HepG2 (cell line): ENCODE results near the gene TCAP. TPM values are rescaled to one million over a fixed set of nuclear protein-coding genes. Genes with fewer than 3 reads are reported as not detected.

Experiments used
- FOXC1 ChIP-seq: sonication (generic); formaldehyde crosslinking; IDR thresholded peaks from 2 replicates; pipeline ENCODE4 v1.8.0; 2022; ENCODE audit warnings: mild to moderate bottlenecking, missing genetic modification reagents, borderline replicate concordance
- KLF9 ChIP-seq: IDR thresholded peaks from 2 replicates; pipeline ENCODE4 v1.6.1; 2016; ENCODE audit warnings: low read depth
- KMT2A ChIP-seq: sonication (generic); formaldehyde crosslinking; IDR thresholded peaks from 2 replicates; pipeline ENCODE4 v1.4.0; 2020; ENCODE audit warnings: missing genetic modification reagents
- MAFK ChIP-seq, 2 experiments: IDR thresholded peaks in 1 of 2; conservative IDR thresholded peaks in 1 of 2; 2 replicates each; pipeline ENCODE4 v1.6.1; 2011; ENCODE audit warnings: improper control_type of control experiment in 2 of 2, low read length in 2 of 2
- PCBP2 ChIP-seq: fragments of 200-400 bp; formaldehyde crosslinking; optimal IDR thresholded peaks from 2 replicates; pipeline ENCODE3; 2018; ENCODE audit warnings: low read length, low read depth; ENCODE audit not compliant: poor library complexity, severe bottlenecking
- REPIN1 ChIP-seq: sonication (generic); formaldehyde crosslinking; IDR thresholded peaks from 2 replicates; pipeline ENCODE4 v1.8.0; 2022; ENCODE audit warnings: missing genetic modification reagents, low read depth, mild to moderate bottlenecking, borderline replicate concordance
- SUZ12 ChIP-seq: fragments of 150-350 bp; IDR thresholded peaks from 2 replicates; pipeline ENCODE4 v1.6.1; 2014; ENCODE audit warnings: low read depth, low read length
- TARDBP ChIP-seq: sonication (generic); formaldehyde crosslinking; IDR thresholded peaks from 2 replicates; pipeline ENCODE4 v1.8.0; 2022; ENCODE audit warnings: mild to moderate bottlenecking, missing genetic modification reagents
- TEAD2 ChIP-seq: sonication (generic); formaldehyde crosslinking; IDR thresholded peaks from 2 replicates; pipeline ENCODE4 v1.9.0; 2021; ENCODE audit warnings: missing genetic modification reagents
- THYN1 ChIP-seq: sonication (generic); formaldehyde crosslinking; IDR thresholded peaks from 2 replicates; pipeline ENCODE4 v1.8.1; 2023; ENCODE audit warnings: low read depth, mild to moderate bottlenecking, moderate library complexity, missing genetic modification reagents, borderline replicate concordance
- U2AF2 ChIP-seq: fragments of 200-400 bp; formaldehyde crosslinking; IDR thresholded peaks from 2 replicates; pipeline ENCODE4 v1.6.1; 2017; ENCODE audit warnings: low read depth, mild to moderate bottlenecking, low read length
- ZFAT ChIP-seq: sonication (generic); formaldehyde crosslinking; conservative IDR thresholded peaks from 2 replicates; pipeline ENCODE4 v1.8.1; 2023; ENCODE audit warnings: missing genetic modification reagents, inconsistent platforms
- ZNF329 ChIP-seq: sonication (generic); formaldehyde crosslinking; IDR thresholded peaks from 2 replicates; pipeline ENCODE4 v1.9.0; 2021; ENCODE audit warnings: low read depth, mild to moderate bottlenecking, missing genetic modification reagents
- ZNF337 ChIP-seq: sonication (generic); formaldehyde crosslinking; IDR thresholded peaks from 2 replicates; pipeline ENCODE4 v1.5.1; 2020; ENCODE audit warnings: missing genetic modification reagents, low read depth, mild to moderate bottlenecking, borderline replicate concordance
- ZNF672 ChIP-seq: sonication (generic); formaldehyde crosslinking; IDR thresholded peaks from 2 replicates; pipeline ENCODE4 v1.8.1; 2022; ENCODE audit warnings: missing genetic modification reagents
- ZNF761 ChIP-seq: sonication (generic); formaldehyde crosslinking; conservative IDR thresholded peaks from 2 replicates; pipeline ENCODE4 v1.4.0; 2020; ENCODE audit warnings: mild to moderate bottlenecking, missing genetic modification reagents
- ZNF775 ChIP-seq: sonication (generic); formaldehyde crosslinking; IDR thresholded peaks from 2 replicates; pipeline ENCODE4 v1.4.0; 2020; ENCODE audit warnings: missing genetic modification reagents, mild to moderate bottlenecking, moderate library complexity, borderline replicate concordance
- ZSCAN21 ChIP-seq: sonication (generic); formaldehyde crosslinking; IDR thresholded peaks from 2 replicates; pipeline ENCODE4 v1.8.0; 2022; ENCODE audit warnings: mild to moderate bottlenecking, missing genetic modification reagents, moderate library complexity, borderline replicate concordance
- ZSCAN29 ChIP-seq: sonication (generic); formaldehyde crosslinking; conservative IDR thresholded peaks from 2 replicates; pipeline ENCODE4 v1.4.0; 2020; ENCODE audit warnings: mild to moderate bottlenecking, missing genetic modification reagents
- ZSCAN31 ChIP-seq: sonication (generic); formaldehyde crosslinking; IDR thresholded peaks from 2 replicates; pipeline ENCODE4 v1.5.0; 2020; ENCODE audit warnings: low read depth, mild to moderate bottlenecking, missing genetic modification reagents
- polyA plus RNA-seq, 8 experiments: library from polyadenylated mRNA; depleted of rRNA in 3 of 8; stranded (reverse) in 7 of 8; unstranded in 1 of 8; fragments of >200 nt; fragmentation: Illumina TruSeq in 4 of 8; extraction: Trizol in 4 of 8; gene quantifications; 2 replicates each; pipeline versions ENCODE4 v1.2.1 to v1.2.3, GENCODE V29; 2011 to 2016; ENCODE audit warnings: low read depth in 4 of 8, missing spikeins in 1 of 8, mixed read lengths in 1 of 8; ENCODE audit not compliant: insufficient read depth in 1 of 8
- total RNA-seq, 5 experiments: library from RNA; depleted of rRNA; stranded (reverse); fragments of >200 nt; fragmentation: Illumina TruSeq; extraction: Trizol; gene quantifications; 2 replicates each; pipeline ENCODE4 v1.2.3, GENCODE V29; 2016; ENCODE audit warnings: low read depth in 1 of 5
- TF ChIP-seq, protein P1 (sequence below): sonication (generic); formaldehyde crosslinking; conservative IDR thresholded peaks from 2 replicates; pipeline ENCODE4 v1.4.0; 2020; ENCODE audit warnings: missing genetic modification reagents
- TF ChIP-seq, protein P2 (sequence below): sonication (generic); formaldehyde crosslinking; IDR thresholded peaks from 2 replicates; pipeline ENCODE4 v1.4.0; 2020; ENCODE audit warnings: missing genetic modification reagents, mild to moderate bottlenecking, borderline replicate concordance
- TF ChIP-seq, protein P3 (sequence below): sonication (generic); formaldehyde crosslinking; conservative IDR thresholded peaks from 2 replicates; pipeline ENCODE4 v1.8.0; 2022; ENCODE audit warnings: low read depth, missing genetic modification reagents
- TF ChIP-seq, protein P4 (sequence below): sonication (generic); formaldehyde crosslinking; IDR thresholded peaks from 2 replicates; pipeline ENCODE4 v1.4.0; 2020; ENCODE audit warnings: missing genetic modification reagents

TCAP gene
- total and polyA plus RNA-seq, 2 of the 13 experiments (the other 11 are each of a cell fraction or from before 2014, with no cell fraction given) = 0.24 to 0.65 TPM

DNA sequence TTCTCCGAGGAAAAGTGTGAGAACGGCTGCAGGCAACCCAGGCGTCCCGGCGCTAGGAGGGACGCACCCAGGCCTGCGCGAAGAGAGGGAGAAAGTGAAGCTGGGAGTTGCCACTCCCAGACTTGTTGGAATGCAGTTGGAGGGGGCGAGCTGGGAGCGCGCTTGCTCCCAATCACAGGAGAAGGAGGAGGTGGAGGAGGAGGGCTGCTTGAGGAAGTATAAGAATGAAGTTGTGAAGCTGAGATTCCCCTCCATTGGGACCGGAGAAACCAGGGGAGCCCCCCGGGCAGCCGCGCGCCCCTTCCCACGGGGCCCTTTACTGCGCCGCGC is 34.6 kb downstream of the TCAP start, which contains the start of gene ERBB2 (continued):
- TF ChIP-seq ZNF329 (no peak), U2AF2 (no peak), ZSCAN21 (CRISPR knock-in tag) (no peak), ZNF672 (no peak), SUZ12 (no peak), TARDBP (peak; percentile 28; the same call in 1 of the 2 replicates), ZSCAN31 (CRISPR knock-in tag) (no peak; the same call in 1 of the 2 replicates), MAFK (conservative IDR thresholded peaks at IDR 0.05 in 1 of 2, IDR thresholded peaks at IDR 0.05 in 1 of 2; ENCODE audit: low read length in 2 of 2) (no peak), KMT2A (CRISPR knock-in tag) (peak; percentile 57), PCBP2 (no peak), ZNF761 (CRISPR knock-in tag) (0 out of 2 replicates have a peak, but pooled peaks have one; percentile 33), TEAD2 (no peak), ZNF337 (CRISPR knock-in tag) (no peak), ZSCAN29 (CRISPR knock-in tag) (no peak), THYN1 (CRISPR knock-in tag) (no peak), ZFAT (CRISPR knock-in tag) (no peak), REPIN1 (no peak), FOXC1 (CRISPR knock-in tag) (no peak), KLF9 (CRISPR knock-in tag) (no peak), ZNF775 (CRISPR knock-in tag) (no peak)
- TF ChIP-seq, protein P1, sequence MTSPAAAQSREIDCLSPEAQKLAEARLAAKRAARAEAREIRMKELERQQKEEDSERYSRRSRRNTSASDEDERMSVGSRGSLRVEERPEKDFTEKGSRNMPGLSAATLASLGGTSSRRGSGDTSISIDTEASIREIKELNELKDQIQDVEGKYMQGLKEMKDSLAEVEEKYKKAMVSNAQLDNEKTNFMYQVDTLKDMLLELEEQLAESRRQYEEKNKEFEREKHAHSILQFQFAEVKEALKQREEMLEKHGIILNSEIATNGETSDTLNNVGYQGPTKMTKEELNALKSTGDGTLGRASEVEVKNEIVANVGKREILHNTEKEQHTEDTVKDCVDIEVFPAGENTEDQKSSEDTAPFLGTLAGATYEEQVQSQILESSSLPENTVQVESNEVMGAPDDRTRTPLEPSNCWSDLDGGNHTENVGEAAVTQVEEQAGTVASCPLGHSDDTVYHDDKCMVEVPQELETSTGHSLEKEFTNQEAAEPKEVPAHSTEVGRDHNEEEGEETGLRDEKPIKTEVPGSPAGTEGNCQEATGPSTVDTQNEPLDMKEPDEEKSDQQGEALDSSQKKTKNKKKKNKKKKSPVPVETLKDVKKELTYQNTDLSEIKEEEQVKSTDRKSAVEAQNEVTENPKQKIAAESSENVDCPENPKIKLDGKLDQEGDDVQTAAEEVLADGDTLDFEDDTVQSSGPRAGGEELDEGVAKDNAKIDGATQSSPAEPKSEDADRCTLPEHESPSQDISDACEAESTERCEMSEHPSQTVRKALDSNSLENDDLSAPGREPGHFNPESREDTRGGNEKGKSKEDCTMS = no peak
- TF ChIP-seq, protein P2, sequence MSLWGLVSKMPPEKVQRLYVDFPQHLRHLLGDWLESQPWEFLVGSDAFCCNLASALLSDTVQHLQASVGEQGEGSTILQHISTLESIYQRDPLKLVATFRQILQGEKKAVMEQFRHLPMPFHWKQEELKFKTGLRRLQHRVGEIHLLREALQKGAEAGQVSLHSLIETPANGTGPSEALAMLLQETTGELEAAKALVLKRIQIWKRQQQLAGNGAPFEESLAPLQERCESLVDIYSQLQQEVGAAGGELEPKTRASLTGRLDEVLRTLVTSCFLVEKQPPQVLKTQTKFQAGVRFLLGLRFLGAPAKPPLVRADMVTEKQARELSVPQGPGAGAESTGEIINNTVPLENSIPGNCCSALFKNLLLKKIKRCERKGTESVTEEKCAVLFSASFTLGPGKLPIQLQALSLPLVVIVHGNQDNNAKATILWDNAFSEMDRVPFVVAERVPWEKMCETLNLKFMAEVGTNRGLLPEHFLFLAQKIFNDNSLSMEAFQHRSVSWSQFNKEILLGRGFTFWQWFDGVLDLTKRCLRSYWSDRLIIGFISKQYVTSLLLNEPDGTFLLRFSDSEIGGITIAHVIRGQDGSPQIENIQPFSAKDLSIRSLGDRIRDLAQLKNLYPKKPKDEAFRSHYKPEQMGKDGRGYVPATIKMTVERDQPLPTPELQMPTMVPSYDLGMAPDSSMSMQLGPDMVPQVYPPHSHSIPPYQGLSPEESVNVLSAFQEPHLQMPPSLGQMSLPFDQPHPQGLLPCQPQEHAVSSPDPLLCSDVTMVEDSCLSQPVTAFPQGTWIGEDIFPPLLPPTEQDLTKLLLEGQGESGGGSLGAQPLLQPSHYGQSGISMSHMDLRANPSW (CRISPR knock-in tag) = no peak
- TF ChIP-seq, protein P3, sequence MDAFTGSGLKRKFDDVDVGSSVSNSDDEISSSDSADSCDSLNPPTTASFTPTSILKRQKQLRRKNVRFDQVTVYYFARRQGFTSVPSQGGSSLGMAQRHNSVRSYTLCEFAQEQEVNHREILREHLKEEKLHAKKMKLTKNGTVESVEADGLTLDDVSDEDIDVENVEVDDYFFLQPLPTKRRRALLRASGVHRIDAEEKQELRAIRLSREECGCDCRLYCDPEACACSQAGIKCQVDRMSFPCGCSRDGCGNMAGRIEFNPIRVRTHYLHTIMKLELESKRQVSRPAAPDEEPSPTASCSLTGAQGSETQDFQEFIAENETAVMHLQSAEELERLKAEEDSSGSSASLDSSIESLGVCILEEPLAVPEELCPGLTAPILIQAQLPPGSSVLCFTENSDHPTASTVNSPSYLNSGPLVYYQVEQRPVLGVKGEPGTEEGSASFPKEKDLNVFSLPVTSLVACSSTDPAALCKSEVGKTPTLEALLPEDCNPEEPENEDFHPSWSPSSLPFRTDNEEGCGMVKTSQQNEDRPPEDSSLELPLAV = no peak
- TF ChIP-seq, protein P4, sequence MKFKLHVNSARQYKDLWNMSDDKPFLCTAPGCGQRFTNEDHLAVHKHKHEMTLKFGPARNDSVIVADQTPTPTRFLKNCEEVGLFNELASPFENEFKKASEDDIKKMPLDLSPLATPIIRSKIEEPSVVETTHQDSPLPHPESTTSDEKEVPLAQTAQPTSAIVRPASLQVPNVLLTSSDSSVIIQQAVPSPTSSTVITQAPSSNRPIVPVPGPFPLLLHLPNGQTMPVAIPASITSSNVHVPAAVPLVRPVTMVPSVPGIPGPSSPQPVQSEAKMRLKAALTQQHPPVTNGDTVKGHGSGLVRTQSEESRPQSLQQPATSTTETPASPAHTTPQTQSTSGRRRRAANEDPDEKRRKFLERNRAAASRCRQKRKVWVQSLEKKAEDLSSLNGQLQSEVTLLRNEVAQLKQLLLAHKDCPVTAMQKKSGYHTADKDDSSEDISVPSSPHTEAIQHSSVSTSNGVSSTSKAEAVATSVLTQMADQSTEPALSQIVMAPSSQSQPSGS (CRISPR knock-in tag) = 0 out of 2 replicates have a peak, but pooled peaks have one; percentile 8
